ENCODE data around the gene SH3RF2. TPM values are rescaled to one million over a fixed set of nuclear protein-coding genes. Genes with fewer than 3 reads are reported as not detected.

The SH3RF2 gene, protein sequence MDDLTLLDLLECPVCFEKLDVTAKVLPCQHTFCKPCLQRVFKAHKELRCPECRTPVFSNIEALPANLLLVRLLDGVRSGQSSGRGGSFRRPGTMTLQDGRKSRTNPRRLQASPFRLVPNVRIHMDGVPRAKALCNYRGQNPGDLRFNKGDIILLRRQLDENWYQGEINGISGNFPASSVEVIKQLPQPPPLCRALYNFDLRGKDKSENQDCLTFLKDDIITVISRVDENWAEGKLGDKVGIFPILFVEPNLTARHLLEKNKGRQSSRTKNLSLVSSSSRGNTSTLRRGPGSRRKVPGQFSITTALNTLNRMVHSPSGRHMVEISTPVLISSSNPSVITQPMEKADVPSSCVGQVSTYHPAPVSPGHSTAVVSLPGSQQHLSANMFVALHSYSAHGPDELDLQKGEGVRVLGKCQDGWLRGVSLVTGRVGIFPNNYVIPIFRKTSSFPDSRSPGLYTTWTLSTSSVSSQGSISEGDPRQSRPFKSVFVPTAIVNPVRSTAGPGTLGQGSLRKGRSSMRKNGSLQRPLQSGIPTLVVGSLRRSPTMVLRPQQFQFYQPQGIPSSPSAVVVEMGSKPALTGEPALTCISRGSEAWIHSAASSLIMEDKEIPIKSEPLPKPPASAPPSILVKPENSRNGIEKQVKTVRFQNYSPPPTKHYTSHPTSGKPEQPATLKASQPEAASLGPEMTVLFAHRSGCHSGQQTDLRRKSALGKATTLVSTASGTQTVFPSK
- 0.26 and 1.2 TPM in 2 replicates for total RNA-seq
- 0.53 and 1.1 TPM in 2 replicates for polyA plus RNA-seq
- 0.45 and 0.92 TPM in 2 replicates for polyA plus RNA-seq (2012)
- polyA minus RNA-seq (ENCODE audit: low replicate concordance): 2.0 and 6.2 TPM in 2 replicates

DNA sequence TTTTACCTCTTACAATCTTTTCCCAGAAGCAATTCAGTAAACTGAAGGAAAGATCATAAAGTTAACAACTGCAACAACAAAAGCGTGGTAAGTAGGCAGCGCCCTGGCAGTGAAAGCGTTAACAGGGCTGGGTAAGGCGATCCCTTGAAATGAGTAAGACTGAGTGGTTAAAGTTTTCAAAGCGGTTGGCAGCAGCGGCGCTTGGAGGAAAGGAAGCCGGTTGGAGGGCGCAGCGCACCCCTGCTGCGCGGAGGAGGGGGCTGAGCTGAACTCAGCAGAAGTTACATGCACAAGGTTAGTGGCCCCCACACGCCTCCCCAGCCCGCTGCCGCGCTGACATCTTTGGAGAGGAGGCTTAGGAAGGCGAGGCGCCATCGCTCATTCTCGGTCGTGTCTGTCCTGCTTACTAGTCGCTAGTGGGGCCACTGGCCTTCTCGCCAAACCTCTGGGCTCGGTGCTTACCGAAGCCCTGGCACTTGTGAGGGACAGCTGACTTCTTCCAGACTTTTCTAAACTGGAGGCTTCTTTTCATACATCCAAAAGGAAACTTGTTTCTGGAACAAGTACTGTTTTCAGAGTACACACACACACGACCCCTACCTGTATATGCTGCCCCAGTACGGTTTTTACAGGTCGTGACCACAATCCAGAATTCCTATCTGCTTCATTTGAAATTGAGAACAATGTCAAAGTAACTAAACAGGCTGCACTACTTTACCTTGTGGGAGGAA, at the start of gene SH3RF2:
Gene SH3RF2 (plus strand): TSS at position 178 of the 731 bp plus-strand sequence. CDS start 1,351 bp downstream, outside the sequence.
- Histone ChIP-seq H2AFZ (ENCODE audit: low read length) (peak within 1 kb of the TSS; percentile 86), H3K27ac (ENCODE audit: insufficient read depth, low read length) (peak within 1 kb of the TSS; percentile 3), H3K4me3 (replicated peaks in 1 of 4; ENCODE audit: control extremely low read depth in 1 of 4, insufficient read depth in 1 of 4, low read depth in 3 of 4, low read length in 4 of 4) (peak within 1 kb of the TSS; percentile 56 to 62 (median 60)), H3K9ac (ENCODE audit: insufficient read depth, low read length) (no peak within 1 kb of the TSS), H3K9me3 (ENCODE audit: control insufficient read depth, insufficient read depth, low read depth, low read length) (no peaks in the 10 kb centered on the region), H3K79me2 (ENCODE audit: control insufficient read depth, insufficient read depth, low read length) (no peaks in the 10 kb centered on the region), H3K27me3 (ENCODE audit: control insufficient read depth, insufficient read depth, low read length) (no peaks in the 10 kb centered on the region), H3K4me2 (ENCODE audit: extremely low read depth, insufficient read depth, low read length) (peak within 1 kb of the TSS; percentile 88), H3K4me1 (ENCODE audit: control insufficient read depth, extremely low read depth, insufficient read depth, low read length) (peaks cover 4% of the 10 kb centered on the region), H3K36me3 (ENCODE audit: control insufficient read depth, insufficient read depth, low read length) (no peaks in the 10 kb centered on the region), H4K20me1 (ENCODE audit: control insufficient read depth, extremely low read depth, insufficient read depth, low read length) (no peaks in the 10 kb centered on the region)
- TF ChIP-seq, protein P1, sequence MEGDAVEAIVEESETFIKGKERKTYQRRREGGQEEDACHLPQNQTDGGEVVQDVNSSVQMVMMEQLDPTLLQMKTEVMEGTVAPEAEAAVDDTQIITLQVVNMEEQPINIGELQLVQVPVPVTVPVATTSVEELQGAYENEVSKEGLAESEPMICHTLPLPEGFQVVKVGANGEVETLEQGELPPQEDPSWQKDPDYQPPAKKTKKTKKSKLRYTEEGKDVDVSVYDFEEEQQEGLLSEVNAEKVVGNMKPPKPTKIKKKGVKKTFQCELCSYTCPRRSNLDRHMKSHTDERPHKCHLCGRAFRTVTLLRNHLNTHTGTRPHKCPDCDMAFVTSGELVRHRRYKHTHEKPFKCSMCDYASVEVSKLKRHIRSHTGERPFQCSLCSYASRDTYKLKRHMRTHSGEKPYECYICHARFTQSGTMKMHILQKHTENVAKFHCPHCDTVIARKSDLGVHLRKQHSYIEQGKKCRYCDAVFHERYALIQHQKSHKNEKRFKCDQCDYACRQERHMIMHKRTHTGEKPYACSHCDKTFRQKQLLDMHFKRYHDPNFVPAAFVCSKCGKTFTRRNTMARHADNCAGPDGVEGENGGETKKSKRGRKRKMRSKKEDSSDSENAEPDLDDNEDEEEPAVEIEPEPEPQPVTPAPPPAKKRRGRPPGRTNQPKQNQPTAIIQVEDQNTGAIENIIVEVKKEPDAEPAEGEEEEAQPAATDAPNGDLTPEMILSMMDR (conservative IDR thresholded peaks at IDR 0.05 in 1 of 2, IDR thresholded peaks at IDR 0.05 in 1 of 2; ENCODE audit: low read depth in 1 of 2, low read length in 2 of 2): peak in 1 of 2 donors; percentile 4
- no peak for TF ChIP-seq EZH2 (IDR thresholded peaks at IDR 0.05; ENCODE audit: low read length, missing control alignments)
- DNase-seq (ENCODE audit: low read depth in 2 of 2): peak; percentile 63 to 91

DNA sequence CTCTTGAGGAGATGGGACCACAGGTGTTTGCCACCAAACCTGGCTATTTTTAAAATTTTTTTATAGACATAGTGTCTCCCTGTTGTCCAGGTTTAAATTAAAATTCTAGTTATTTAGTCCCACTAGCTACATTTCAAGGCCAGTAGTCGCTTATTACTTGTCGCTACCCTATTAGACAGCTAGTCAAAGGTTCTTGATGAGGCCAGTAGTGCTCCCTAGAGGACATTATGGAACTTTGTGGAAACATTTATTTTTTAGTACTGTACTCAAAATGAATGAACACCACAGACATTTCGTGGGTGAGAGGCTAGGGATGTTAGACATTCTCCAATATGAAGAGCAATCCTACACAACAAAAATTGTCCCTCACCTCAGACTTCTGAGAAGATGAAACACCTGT, 49.2 kb upstream of the SH3RF2 start:
- no peaks in the 10 kb centered on the region for H3K9me3 ChIP-seq (ENCODE audit: control insufficient read depth, insufficient read depth, low read depth, low read length)
- TF ChIP-seq, protein P1 (conservative IDR thresholded peaks at IDR 0.05 in 1 of 2, IDR thresholded peaks at IDR 0.05 in 1 of 2; ENCODE audit: low read depth in 1 of 2, low read length in 2 of 2): peak in 1 of 2 donors; percentile 10
- no peak for TF ChIP-seq EZH2 (IDR thresholded peaks at IDR 0.05; ENCODE audit: low read length, missing control alignments)
- H3K79me2 ChIP-seq (ENCODE audit: control insufficient read depth, insufficient read depth, low read length): no peaks in the 10 kb centered on the region
- no peaks in the 10 kb centered on the region for H3K4me1 ChIP-seq (ENCODE audit: control insufficient read depth, extremely low read depth, insufficient read depth, low read length)
- peak in 1 of 2 donors; percentile 11 for DNase-seq (ENCODE audit: low read depth in 2 of 2)
- no peaks in the 10 kb centered on the region for H4K20me1 ChIP-seq (ENCODE audit: control insufficient read depth, extremely low read depth, insufficient read depth, low read length)
- no peaks in the 10 kb centered on the region for H3K36me3 ChIP-seq (ENCODE audit: control insufficient read depth, insufficient read depth, low read length)
- H3K27me3 ChIP-seq (ENCODE audit: control insufficient read depth, insufficient read depth, low read length): no peaks in the 10 kb centered on the region
- H3K9ac ChIP-seq (ENCODE audit: insufficient read depth, low read length): no peak overlapping the region
- no peak overlapping the region for H3K4me3 ChIP-seq (replicated peaks in 1 of 4; ENCODE audit: control extremely low read depth in 1 of 4, insufficient read depth in 1 of 4, low read depth in 3 of 4, low read length in 4 of 4)
- no peak overlapping the region for H3K27ac ChIP-seq (ENCODE audit: insufficient read depth, low read length)
- H3K4me2 ChIP-seq (ENCODE audit: extremely low read depth, insufficient read depth, low read length): no peak overlapping the region
- no peak overlapping the region for H2AFZ ChIP-seq (ENCODE audit: low read length)
